Activated CD8-positive, alpha-beta T cell treated with anti-CD3 and anti-CD28 coated beads, Interleukin-2, amount 10 ng/mL, durations not matched to agents 7 days and 5 days (primary cell): Measurements from ENCODE around the gene PRAMEF1. TPM values are rescaled to one million over a fixed set of nuclear protein-coding genes. Genes with fewer than 3 reads are reported as not detected.

Experiments
- ATAC-seq: fragments of 150-1000 bp; cut with Tn5 transposase; one replicate; pipeline ENCODE4 v1.10.0; 2021; ENCODE audit warnings: moderate library complexity
- CTCF ChIA-PET: fragments of 350-600 bp; sonication (Branson Sonifier 250); formaldehyde crosslinking; loops from one replicate; lab custom pipeline; 2021; ENCODE audit warnings: antibody characterized with exemption; lab: Charles Lee
- POLR2A ChIA-PET: fragments of 350-600 bp; sonication (Branson Sonifier 250); formaldehyde crosslinking; loops from one replicate; lab custom pipeline; 2021; ENCODE audit warnings: antibody characterized with exemption; lab: Charles Lee
- DNase-seq: peaks from one replicate; pipeline ENCODE4 v3.0.0-alpha.2; 2020
- H3K27ac Mint-ChIP-seq: one replicate; pipeline ENCODE4 v1.8.0; 2021; ENCODE audit warnings: mild to moderate bottlenecking, mixed read lengths
- H3K27me3 Mint-ChIP-seq: one replicate; pipeline ENCODE4 v1.8.0; 2021; ENCODE audit warnings: low read depth, mixed read lengths
- H3K36me3 Mint-ChIP-seq: one replicate; pipeline ENCODE4 v1.8.0; 2021; ENCODE audit warnings: low read depth, mixed read lengths
- H3K4me1 Mint-ChIP-seq: one replicate; pipeline ENCODE4 v1.8.0; 2021; ENCODE audit warnings: low read depth, mixed read lengths
- H3K4me3 Mint-ChIP-seq: one replicate; pipeline ENCODE4 v1.8.0; 2021; ENCODE audit warnings: mild to moderate bottlenecking, mixed read lengths
- H3K9me3 Mint-ChIP-seq: one replicate; pipeline ENCODE4 v1.8.0; 2022; ENCODE audit warnings: mixed read lengths; ENCODE audit not compliant: insufficient read depth
- total RNA-seq, 2 experiments: library from RNA; stranded (reverse); gene quantifications; one replicate each; pipeline ENCODE4 v1.2.3, GENCODE V29; 2021

PRAMEF1 gene
- total RNA-seq, 2 experiments from 2014 or later: not detected

DNA sequence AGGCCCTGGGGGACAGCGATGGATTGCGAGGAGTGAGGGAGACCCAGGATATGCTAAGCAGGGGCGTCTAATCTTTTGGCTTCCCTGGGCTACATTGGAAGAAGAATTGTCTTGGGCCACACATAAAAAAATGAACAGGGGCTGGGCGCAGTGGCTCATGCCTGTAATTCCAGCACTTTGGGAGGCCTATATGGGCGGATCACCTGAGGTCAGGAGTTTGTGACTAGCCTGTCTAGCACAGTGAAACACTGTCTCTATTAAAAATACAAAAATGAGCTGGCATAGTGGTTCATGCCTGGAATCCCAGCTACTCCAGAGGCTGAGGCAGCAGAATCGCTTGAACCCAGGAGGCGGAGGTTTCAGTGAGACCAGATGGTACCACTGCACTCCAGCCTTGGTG lies 28.4 kb upstream of the PRAMEF1 start:
- H3K4me3 Mint-ChIP-seq: no peak overlapping the region

DNA sequence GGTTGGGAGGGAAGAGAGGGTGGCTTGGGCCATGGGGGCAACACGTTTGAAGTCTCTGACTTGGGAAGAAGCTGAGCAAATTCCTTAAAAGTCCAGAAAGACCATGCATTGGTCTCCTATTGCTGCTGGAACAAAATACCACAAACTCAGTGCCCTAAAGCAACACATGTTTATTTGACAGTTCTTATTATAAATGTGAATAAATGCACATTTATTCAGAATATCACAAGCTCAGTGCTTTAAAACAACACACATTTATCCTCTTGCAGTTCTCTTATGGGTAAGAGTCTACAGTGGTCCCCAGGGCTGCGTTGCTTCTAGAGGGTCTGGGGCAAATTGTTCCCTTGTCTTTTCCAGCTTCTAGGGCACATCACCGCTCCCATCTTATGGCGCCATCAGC lies 27.7 kb upstream of the PRAMEF1 start:
- POLR2A ChIA-PET: no interaction called here
- ATAC-seq (no peak), DNase-seq (no peak)
- Mint-ChIP-seq H3K4me3 (no peak overlapping the region), H3K27me3 (peaks cover 21% of the 10 kb centered on the region), H3K27ac (no peak overlapping the region), H3K4me1 (no peaks in the 10 kb centered on the region), H3K9me3 (no peaks in the 10 kb centered on the region), H3K36me3 (no peaks in the 10 kb centered on the region)
- CTCF ChIA-PET: no interaction called here

More for the DNA sequence above, 28.4 kb upstream of the PRAMEF1 start:
- POLR2A ChIA-PET: no interaction called here
- H3K27me3 Mint-ChIP-seq: peaks cover 25% of the 10 kb centered on the region
- H3K4me1 Mint-ChIP-seq: no peaks in the 10 kb centered on the region
- no peaks in the 10 kb centered on the region for H3K36me3 Mint-ChIP-seq
- H3K27ac Mint-ChIP-seq: no peak overlapping the region
- no peaks in the 10 kb centered on the region for H3K9me3 Mint-ChIP-seq
- DNase-seq: no peak
- ATAC-seq: no peak
- CTCF ChIA-PET: no interaction called here

DNA sequence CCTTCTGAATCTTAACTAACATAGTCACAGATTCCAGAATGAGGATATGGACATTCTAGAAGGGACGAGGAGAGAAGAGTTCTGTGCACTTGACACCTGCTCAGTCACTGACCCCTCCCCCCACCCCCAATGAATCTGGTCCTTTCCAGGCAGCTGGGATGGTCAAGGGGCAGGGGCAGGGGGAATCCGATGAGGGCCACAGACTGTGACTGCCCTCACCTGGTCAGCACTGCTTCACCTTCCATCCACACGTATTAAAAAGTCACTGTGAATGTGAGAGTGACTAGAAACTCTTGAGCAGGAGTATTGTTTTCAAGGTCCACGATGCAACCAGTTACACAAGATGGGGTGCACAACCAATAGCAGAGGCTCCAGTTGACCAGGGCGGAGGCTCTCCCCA lies 27.2 kb upstream of the PRAMEF1 start:
- no peak for DNase-seq
- no peak for ATAC-seq
- no peaks in the 10 kb centered on the region for H3K4me1 Mint-ChIP-seq
- no peaks in the 10 kb centered on the region for H3K36me3 Mint-ChIP-seq
- ChIA-PET POLR2A (no interaction called here), CTCF (no interaction called here)
- no peak overlapping the region for H3K4me3 Mint-ChIP-seq
- no peak overlapping the region for H3K27ac Mint-ChIP-seq
- no peaks in the 10 kb centered on the region for H3K9me3 Mint-ChIP-seq
- H3K27me3 Mint-ChIP-seq: peaks cover 21% of the 10 kb centered on the region

DNA sequence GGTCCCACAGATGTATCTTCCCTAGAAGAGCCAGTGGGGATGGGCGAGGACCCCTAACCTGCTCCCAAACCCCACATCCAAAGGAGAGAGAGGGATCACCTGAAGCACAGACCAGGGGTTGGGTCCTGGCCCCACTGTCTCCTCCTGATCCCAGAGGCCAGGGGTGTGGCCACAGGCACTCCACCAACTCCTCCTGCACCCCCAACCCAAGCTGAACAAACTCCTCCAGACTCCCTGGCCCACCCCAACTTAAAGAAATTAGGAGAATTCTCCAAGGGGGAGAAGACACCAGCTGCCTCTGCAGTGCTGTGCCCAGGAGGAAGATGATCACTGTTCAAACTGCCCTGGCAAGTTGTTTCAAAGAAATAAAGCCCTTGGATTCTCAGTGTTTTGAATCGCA lies 22.2 kb upstream of the PRAMEF1 start:
- no peak for DNase-seq
- POLR2A ChIA-PET: no interaction called here
- no peaks in the 10 kb centered on the region for H3K9me3 Mint-ChIP-seq
- no peaks in the 10 kb centered on the region for H3K36me3 Mint-ChIP-seq
- H3K4me3 Mint-ChIP-seq: no peak overlapping the region
- H3K27me3 Mint-ChIP-seq: peaks cover 26% of the 10 kb centered on the region
- no peak for ATAC-seq
- CTCF ChIA-PET: no interaction called here
- H3K27ac Mint-ChIP-seq: no peak overlapping the region
- no peaks in the 10 kb centered on the region for H3K4me1 Mint-ChIP-seq

DNA sequence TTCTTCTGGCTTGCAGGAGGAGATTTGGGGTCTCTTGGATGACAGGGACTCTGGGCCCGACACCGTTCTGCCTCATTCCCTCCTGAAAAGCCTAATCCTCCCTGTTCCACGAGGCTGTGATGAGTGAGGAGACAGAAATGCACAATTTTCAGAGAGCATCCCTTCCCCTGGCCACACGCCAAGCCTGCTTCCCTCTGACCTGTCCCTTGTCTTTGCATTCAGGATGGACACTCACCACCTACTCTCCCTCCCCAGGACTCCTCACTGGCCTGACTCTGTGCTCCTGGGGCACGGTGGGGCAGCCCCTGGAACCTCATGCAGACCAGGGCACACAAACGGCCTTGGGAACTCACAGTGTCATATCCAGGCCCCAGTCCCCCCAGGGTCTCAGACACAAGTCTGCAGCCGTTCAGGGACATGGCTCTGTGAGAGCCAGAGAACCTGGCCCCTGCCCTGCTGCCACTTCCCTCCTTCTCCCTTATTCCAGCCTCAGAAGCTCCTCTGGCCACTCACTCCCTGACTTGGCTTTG lies 21.2 kb upstream of the PRAMEF1 start:
- no peak for DNase-seq
- peaks cover 26% of the 10 kb centered on the region for H3K27me3 Mint-ChIP-seq
- no peaks in the 10 kb centered on the region for H3K4me1 Mint-ChIP-seq
- POLR2A ChIA-PET: no interaction called here
- CTCF ChIA-PET: no interaction called here
- no peaks in the 10 kb centered on the region for H3K9me3 Mint-ChIP-seq
- H3K4me3 Mint-ChIP-seq: no peak overlapping the region
- no peak for ATAC-seq
- H3K27ac Mint-ChIP-seq: no peak overlapping the region
- H3K36me3 Mint-ChIP-seq: no peaks in the 10 kb centered on the region

DNA sequence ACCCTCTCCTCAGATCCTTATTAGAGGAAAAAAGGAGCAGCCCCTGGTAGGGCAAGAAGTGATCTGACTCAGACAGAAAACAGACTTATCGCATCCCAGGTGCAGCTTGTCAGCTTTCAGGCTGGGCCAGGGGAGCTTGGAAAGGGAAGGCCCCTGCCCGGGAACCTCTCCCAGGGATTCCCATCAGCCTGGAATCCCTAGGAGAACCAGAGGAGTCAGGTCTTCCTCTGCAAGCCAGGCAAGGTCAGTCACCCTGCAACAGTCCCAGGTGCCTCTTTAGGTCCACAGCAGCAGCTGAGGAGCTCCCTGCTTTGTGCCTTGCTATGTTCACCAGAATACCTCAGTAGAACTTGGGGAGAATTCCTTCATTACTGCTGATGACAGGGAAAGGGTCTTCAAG lies 20.6 kb upstream of the PRAMEF1 start:
- H3K9me3 Mint-ChIP-seq: no peaks in the 10 kb centered on the region
- ChIA-PET POLR2A (no interaction called here), CTCF (no interaction called here)
- no peak overlapping the region for H3K4me3 Mint-ChIP-seq
- H3K36me3 Mint-ChIP-seq: no peaks in the 10 kb centered on the region
- peaks cover 24% of the 10 kb centered on the region for H3K27me3 Mint-ChIP-seq
- H3K27ac Mint-ChIP-seq: no peak overlapping the region
- H3K4me1 Mint-ChIP-seq: no peaks in the 10 kb centered on the region
- ATAC-seq (no peak), DNase-seq (no peak)

DNA sequence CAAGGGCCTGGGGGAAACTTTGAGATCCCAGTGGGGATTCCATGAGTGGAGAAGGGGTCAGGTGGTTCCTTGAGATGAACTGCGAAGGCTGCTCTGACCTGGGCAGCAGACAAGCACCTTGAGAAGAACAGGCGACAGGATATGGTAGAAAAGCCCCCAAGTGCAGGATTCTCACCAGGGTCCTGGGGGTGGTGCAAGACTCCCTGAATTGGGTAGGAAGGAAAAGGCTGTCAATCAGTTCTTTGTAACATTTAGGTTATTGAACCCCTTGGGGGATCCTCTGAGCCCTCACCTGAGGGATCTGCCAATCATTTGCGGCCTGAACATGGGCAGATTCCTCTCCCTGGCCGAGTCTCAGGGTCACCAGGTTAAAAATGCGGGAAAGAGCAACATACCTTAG lies 20.0 kb upstream of the PRAMEF1 start:
- POLR2A ChIA-PET: no interaction called here
- H3K4me1 Mint-ChIP-seq: no peaks in the 10 kb centered on the region

DNA sequence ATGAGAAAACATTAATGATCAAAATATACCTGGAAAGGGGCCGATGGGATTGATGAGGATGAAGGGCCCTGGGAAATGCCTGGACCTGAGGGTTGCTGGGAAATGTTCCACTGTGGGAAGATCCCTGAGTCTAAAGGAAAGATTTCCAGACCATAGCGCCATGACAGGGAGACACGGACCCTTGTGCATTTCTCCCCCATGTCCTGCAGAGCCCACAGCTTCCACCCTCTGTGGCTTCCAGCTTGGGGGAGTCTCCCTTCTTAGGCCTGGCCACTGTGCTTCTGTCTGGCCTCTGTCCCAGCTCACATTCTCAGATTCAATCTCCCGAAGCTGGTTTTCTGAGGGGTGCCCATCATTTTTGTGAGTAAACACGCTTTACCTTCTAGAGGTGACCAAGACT lies 18.7 kb upstream of the PRAMEF1 start:
- CTCF ChIA-PET: no interaction called here
- Mint-ChIP-seq H3K27ac (no peak overlapping the region), H3K36me3 (no peaks in the 10 kb centered on the region), H3K4me1 (no peaks in the 10 kb centered on the region), H3K9me3 (no peaks in the 10 kb centered on the region), H3K27me3 (peaks cover 9% of the 10 kb centered on the region), H3K4me3 (no peak overlapping the region)
- DNase-seq (no peak), ATAC-seq (no peak)
- POLR2A ChIA-PET: no interaction called here

More for the DNA sequence above, 20.0 kb upstream of the PRAMEF1 start:
- Mint-ChIP-seq H3K27me3 (peaks cover 19% of the 10 kb centered on the region), H3K36me3 (no peaks in the 10 kb centered on the region), H3K9me3 (no peaks in the 10 kb centered on the region), H3K27ac (no peak overlapping the region), H3K4me3 (no peak overlapping the region)
- no peak for DNase-seq
- CTCF ChIA-PET: no interaction called here
- ATAC-seq: no peak

DNA sequence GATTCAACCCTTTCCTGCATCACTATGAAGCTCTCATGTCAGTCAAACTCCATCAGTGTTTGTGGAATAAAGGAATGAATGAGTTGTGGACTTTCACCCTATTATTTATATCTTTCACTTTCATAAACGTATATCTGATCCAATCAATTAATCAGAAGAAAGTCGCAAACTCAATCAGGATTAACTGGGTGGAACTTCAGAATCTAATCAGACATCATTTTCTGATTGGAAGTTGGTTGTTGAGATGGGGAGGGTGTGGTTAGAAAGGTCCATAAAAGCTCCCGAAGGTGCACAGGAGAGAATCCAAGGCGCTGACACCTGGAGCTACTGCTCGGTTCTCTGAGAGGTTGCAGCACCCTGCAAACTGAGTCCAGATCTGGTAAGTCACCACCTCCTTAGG lies 17.8 kb upstream of the PRAMEF1 start, which contains the start of gene PRAMEF12:
TSS of gene PRAMEF12 (plus strand) at position 301 of the 400 bp plus-strand sequence. CDS start 1,130 bp downstream, outside the sequence.
- ChIA-PET POLR2A (no interaction called here), CTCF (no interaction called here)
- H3K4me1 Mint-ChIP-seq: no peaks in the 10 kb centered on the region
- H3K27me3 Mint-ChIP-seq: peaks cover 5% of the 10 kb centered on the region
- no peak within 1 kb of the TSS for H3K27ac Mint-ChIP-seq
- no peaks in the 10 kb centered on the region for H3K36me3 Mint-ChIP-seq
- ATAC-seq (no peak), DNase-seq (no peak)
- no peak within 1 kb of the TSS for H3K4me3 Mint-ChIP-seq
- H3K9me3 Mint-ChIP-seq: no peaks in the 10 kb centered on the region

DNA sequence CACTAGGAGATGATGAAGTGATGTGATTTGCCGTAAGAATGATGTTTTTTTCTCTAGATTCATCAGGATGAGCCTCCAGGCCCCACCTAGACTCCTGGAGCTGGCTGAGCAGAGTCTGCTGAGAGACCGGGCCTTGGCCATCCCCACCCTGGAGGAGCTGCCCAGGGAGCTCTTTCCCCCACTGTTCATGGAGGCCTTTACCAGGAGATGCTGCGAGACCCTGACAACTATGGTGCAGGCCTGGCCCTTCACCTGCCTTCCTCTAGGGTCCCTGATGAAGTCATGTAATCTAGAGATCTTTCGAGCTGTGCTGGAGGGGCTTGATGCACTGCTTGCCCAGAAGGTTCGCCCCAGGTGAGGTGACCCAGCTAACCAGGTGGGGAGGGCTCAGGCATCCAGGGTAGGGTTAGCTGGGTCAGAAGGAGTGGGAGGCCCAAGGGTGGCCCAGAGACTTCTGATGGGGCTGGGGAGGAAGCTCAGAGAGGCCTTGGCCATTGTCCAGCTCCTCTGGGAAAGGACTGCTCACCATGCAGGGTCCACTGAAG lies 16.3 kb upstream of the PRAMEF1 start:
- Mint-ChIP-seq H3K36me3 (no peaks in the 10 kb centered on the region), H3K4me1 (no peaks in the 10 kb centered on the region), H3K9me3 (no peaks in the 10 kb centered on the region), H3K4me3 (no peak overlapping the region), H3K27me3 (peaks cover 5% of the 10 kb centered on the region), H3K27ac (no peak overlapping the region)
- ChIA-PET POLR2A (no interaction called here), CTCF (no interaction called here)
- ATAC-seq: no peak
- DNase-seq: no peak

DNA sequence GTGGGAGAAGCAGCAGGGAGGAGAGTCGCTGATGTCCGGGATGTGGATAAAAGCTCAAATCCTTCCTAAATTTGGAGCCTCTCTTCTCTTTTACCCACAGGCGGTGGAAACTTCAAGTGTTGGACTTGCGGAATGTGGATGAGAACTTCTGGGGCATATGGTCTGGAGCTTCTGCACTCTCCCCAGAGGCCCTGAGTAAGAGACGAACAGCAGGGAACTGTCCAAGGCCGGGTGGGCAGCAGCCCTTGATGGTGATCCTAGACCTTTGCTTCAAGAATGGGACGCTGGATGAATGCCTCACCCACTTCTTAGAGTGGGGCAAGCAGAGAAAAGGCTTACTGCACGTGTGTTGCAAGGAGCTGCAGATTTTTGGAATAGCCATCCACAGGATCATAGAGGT lies 15.8 kb upstream of the PRAMEF1 start:
- Mint-ChIP-seq H3K9me3 (no peaks in the 10 kb centered on the region), H3K36me3 (no peaks in the 10 kb centered on the region), H3K4me1 (no peaks in the 10 kb centered on the region), H3K4me3 (no peak overlapping the region), H3K27me3 (peaks cover 5% of the 10 kb centered on the region), H3K27ac (no peak overlapping the region)
- CTCF ChIA-PET: no interaction called here
- POLR2A ChIA-PET: no interaction called here
- ATAC-seq: no peak
- DNase-seq: no peak

DNA sequence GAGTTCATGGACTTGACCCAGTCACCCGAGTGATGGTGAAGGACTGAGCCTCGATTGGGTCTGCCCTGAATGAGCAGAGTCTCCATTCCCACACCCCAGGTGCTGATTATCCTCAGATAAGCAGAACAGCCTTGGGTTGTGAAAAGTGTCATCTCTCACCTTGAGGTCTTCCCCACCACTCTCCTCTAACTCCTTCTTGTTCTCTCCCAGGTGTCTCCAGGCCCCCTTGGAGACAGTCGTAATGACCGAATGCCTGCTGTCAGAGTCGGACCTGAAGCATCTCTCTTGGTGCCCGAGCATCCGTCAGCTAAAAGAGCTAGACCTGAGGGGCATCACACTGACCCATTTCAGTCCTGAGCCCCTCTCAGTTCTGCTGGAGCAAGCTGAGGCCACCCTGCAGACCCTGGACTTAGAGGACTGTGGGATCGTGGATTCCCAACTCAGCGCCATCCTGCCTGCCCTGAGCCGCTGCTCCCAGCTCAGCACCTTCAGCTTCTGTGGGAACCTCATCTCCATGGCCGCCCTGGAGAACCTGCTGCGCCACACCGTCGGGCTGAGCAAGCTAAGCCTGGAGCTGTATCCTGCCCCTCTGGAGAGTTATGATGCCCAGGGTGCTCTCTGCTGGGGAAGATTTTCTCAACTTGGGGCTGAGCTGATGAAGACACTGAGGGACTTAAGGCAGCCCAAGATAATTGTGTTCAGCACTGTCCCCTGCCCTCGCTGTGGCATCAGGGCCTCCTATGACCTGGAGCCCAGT lies 14.2 kb upstream of the PRAMEF1 start:
- Mint-ChIP-seq H3K4me1 (no peaks in the 10 kb centered on the region), H3K27me3 (peaks cover 5% of the 10 kb centered on the region), H3K27ac (no peak overlapping the region), H3K9me3 (no peaks in the 10 kb centered on the region), H3K4me3 (no peak overlapping the region), H3K36me3 (no peaks in the 10 kb centered on the region)
- ChIA-PET CTCF (no interaction called here), POLR2A (no interaction called here)
- ATAC-seq (no peak), DNase-seq (no peak)
